Neural cell (in vitro differentiated cells): ENCODE measurements around the gene PRDX3. TPM values are rescaled to one million over a fixed set of nuclear protein-coding genes. Genes with fewer than 3 reads are reported as not detected.
"Not testable (repeated sequence)": the region's sequence is repeated elsewhere in the genome, so short reads cannot be mapped to it uniquely, and the experiment has no call there.

Experiments
- H2AFZ ChIP-seq: fragments of 200-600, 300-800 bp; sonication (generic), shearing (Covaris generic); 2 replicates; pipeline ENCODE4 v1.6.0; 2014; ENCODE audit warnings: low read depth, mild to moderate bottlenecking, antibody characterized with exemption, low read length, moderate library complexity
- H3F3A ChIP-seq: fragments of 200-600 bp; shearing (Covaris generic); 2 replicates; pipeline ENCODE4 v1.6.1; 2016; ENCODE audit warnings: mild to moderate bottlenecking, moderate library complexity, mixed read lengths, antibody characterized with exemption, low read length; ENCODE audit not compliant: insufficient read depth, poor library complexity, severe bottlenecking
- H3K27ac ChIP-seq: fragments of 200-600, 300-800 bp; sonication (generic), shearing (Covaris generic); 2 replicates; pipeline ENCODE4 v1.5.1; 2014; ENCODE audit warnings: mild to moderate bottlenecking, low read length, moderate library complexity
- H3K27me3 ChIP-seq: fragments of 300-800, 200-600 bp; sonication (generic), shearing (Covaris generic); 2 replicates; pipeline ENCODE4 v1.6.0; 2014; ENCODE audit warnings: mild to moderate bottlenecking, low read depth, low read length, moderate library complexity; ENCODE audit not compliant: insufficient read depth
- H3K36me3 ChIP-seq: fragments of 300-800, 200-600 bp; sonication (generic), shearing (Covaris generic); 2 replicates; pipeline ENCODE4 v1.5.1; 2014; ENCODE audit warnings: mild to moderate bottlenecking, antibody characterized with exemption, low read length, moderate library complexity; ENCODE audit not compliant: insufficient read depth
- H3K4me2 ChIP-seq: fragments of 300-800, 200-600 bp; sonication (generic), shearing (Covaris generic); 2 replicates; pipeline ENCODE4 v1.6.0; 2014; ENCODE audit warnings: mild to moderate bottlenecking, low read length
- H3K4me3 ChIP-seq: fragments of 300-800, 200-600 bp; sonication (generic), shearing (Covaris generic); 2 replicates; pipeline ENCODE4 v1.5.1; 2014; ENCODE audit warnings: mild to moderate bottlenecking, low read length, moderate library complexity
- H3K79me2 ChIP-seq: fragments of 200-600 bp; shearing (Covaris generic); replicated peaks from 2 replicates; pipeline ENCODE4 v1.6.0; 2014; ENCODE audit warnings: mild to moderate bottlenecking, low read length, moderate library complexity; ENCODE audit not compliant: insufficient read depth
- H3K9ac ChIP-seq: fragments of 300-800, 200-600 bp; sonication (generic), shearing (Covaris generic); 2 replicates; pipeline ENCODE4 v1.6.1; 2016; ENCODE audit warnings: mild to moderate bottlenecking, low read length, mixed read lengths
- H3K9me2 ChIP-seq: fragments of 200-600 bp; shearing (Covaris generic); 2 replicates; pipeline ENCODE4 v1.6.1; 2016; ENCODE audit warnings: mild to moderate bottlenecking, low read length, mixed read lengths; ENCODE audit not compliant: insufficient read depth
- H3K9me3 ChIP-seq: fragments of 200-600, 300-800 bp; sonication (generic), shearing (Covaris generic); 2 replicates; pipeline ENCODE4 v1.6.1; 2016; ENCODE audit warnings: mild to moderate bottlenecking, mixed run types, low read length, moderate library complexity, mixed read lengths
- H4K20me1 ChIP-seq: fragments of 200-600 bp; shearing (Covaris generic); 2 replicates; pipeline ENCODE4 v1.6.1; 2016; ENCODE audit warnings: mild to moderate bottlenecking, mixed run types; ENCODE audit not compliant: insufficient read depth
- CTCF ChIP-seq: fragments of 450-650 bp; IDR thresholded peaks from 2 replicates; pipeline ENCODE4 v1.5.1; 2014; ENCODE audit warnings: antibody characterized with exemption, mild to moderate bottlenecking, moderate library complexity; ENCODE audit not compliant: poor library complexity, severe bottlenecking
- EP300 ChIP-seq: fragments of 450-650 bp; conservative IDR thresholded peaks from 2 replicates; pipeline ENCODE4 v1.6.1; 2014; ENCODE audit warnings: antibody characterized with exemption, mild to moderate bottlenecking, moderate library complexity; ENCODE audit not compliant: poor library complexity, severe bottlenecking
- EZH2 ChIP-seq: fragments of 200-600, 300-800 bp; shearing (Covaris generic), sonication (generic); IDR thresholded peaks from 2 replicates; pipeline ENCODE4 v1.6.1; 2014; ENCODE audit warnings: antibody characterized with exemption, low read length, borderline replicate concordance, mild to moderate bottlenecking; ENCODE audit not compliant: insufficient read depth, poor library complexity, severe bottlenecking
- MXI1 ChIP-seq: fragments of 450-650 bp; conservative IDR thresholded peaks from 2 replicates; pipeline ENCODE4 v1.6.1; 2014; ENCODE audit warnings: antibody characterized with exemption, mild to moderate bottlenecking; ENCODE audit not compliant: poor library complexity, severe bottlenecking
- POLR2AphosphoS5 ChIP-seq: IDR thresholded peaks from 2 replicates; pipeline ENCODE4 v1.6.1; 2012
- RAD21 ChIP-seq: fragments of 450-650 bp; conservative IDR thresholded peaks from 2 replicates; pipeline ENCODE4 v1.6.1; 2014; ENCODE audit warnings: antibody characterized with exemption, mild to moderate bottlenecking, moderate library complexity
- REST ChIP-seq: IDR thresholded peaks from 2 replicates; pipeline ENCODE4 v1.6.1; 2012; ENCODE audit warnings: borderline replicate concordance
- SMC3 ChIP-seq: fragments of 450-650 bp; conservative IDR thresholded peaks from 2 replicates; pipeline ENCODE4 v1.6.1; 2014; ENCODE audit warnings: antibody characterized with exemption, mild to moderate bottlenecking, moderate library complexity; ENCODE audit not compliant: poor library complexity
- TAF1 ChIP-seq: IDR thresholded peaks from 2 replicates; pipeline ENCODE4 v1.6.1; 2012; ENCODE audit warnings: low read depth
- polyA plus RNA-seq: library from polyadenylated mRNA; depleted of rRNA; stranded (reverse); fragments of >200 nt; gene quantifications from 2 replicates; pipeline ENCODE4 v1.2.3, GENCODE V29; 2014

The PRDX3 gene
- polyA plus RNA-seq, 1 donor from 2014 or later, result 258 TPM

GRCh38 chr10:119153041-119153440 is 25.6 kb downstream of the PRDX3 start:
- H3K9me3 ChIP-seq, result no peaks in the 10 kb centered on the region
- TF ChIP-seq CTCF (no peak), MXI1 (no peak), SMC3 (no peak), TAF1 (no peak), RAD21 (no peak), EP300 (no peak), REST (no peak), EZH2 (no peak), POLR2AphosphoS5 (no peak)
- H4K20me1 ChIP-seq, result no peaks in the 10 kb centered on the region
- H3K4me2 ChIP-seq, result no peak overlapping the region
- H3F3A ChIP-seq, result no peaks in the 10 kb centered on the region
- no peak overlapping the region for H3K9ac ChIP-seq
- H3K4me3 ChIP-seq, result no peak overlapping the region
- no peak overlapping the region for H3K27ac ChIP-seq
- H3K79me2 ChIP-seq, result no peaks in the 10 kb centered on the region
- no peak overlapping the region for H2AFZ ChIP-seq
- H3K27me3 ChIP-seq, result no peaks in the 10 kb centered on the region
- H3K9me2 ChIP-seq, result no peaks in the 10 kb centered on the region
- no peaks in the 10 kb centered on the region for H3K36me3 ChIP-seq

GRCh38 chr10:119151601-119152000 is 27.0 kb downstream of the PRDX3 start:
- H3K27ac ChIP-seq, H3K79me2 ChIP-seq, H4K20me1 ChIP-seq, H3K9me3 ChIP-seq, H3F3A ChIP-seq, H3K9ac ChIP-seq, H3K9me2 ChIP-seq, H3K36me3 ChIP-seq, H2AFZ ChIP-seq, H3K27me3 ChIP-seq, H3K4me2 ChIP-seq, H3K4me3 ChIP-seq: not testable (repeated sequence)

- H4K20me1 ChIP-seq, result no peaks in the 10 kb centered on the region
- no peak overlapping the region for H2AFZ ChIP-seq
- no peak overlapping the region for H3K9ac ChIP-seq
- H3K36me3 ChIP-seq, result no peaks in the 10 kb centered on the region
- TF ChIP-seq SMC3 (no peak), POLR2AphosphoS5 (no peak), MXI1 (no peak), REST (no peak), RAD21 (no peak), TAF1 (no peak), EP300 (no peak), EZH2 (no peak), CTCF (no peak)
- H3K9me2 ChIP-seq, result no peaks in the 10 kb centered on the region
- H3K9me3 ChIP-seq, result no peaks in the 10 kb centered on the region
- H3K27me3 ChIP-seq, result no peaks in the 10 kb centered on the region
- H3K27ac ChIP-seq, result no peak overlapping the region
- no peak overlapping the region for H3K4me3 ChIP-seq
- H3K79me2 ChIP-seq, result no peaks in the 10 kb centered on the region
- no peak overlapping the region for H3K4me2 ChIP-seq
- H3F3A ChIP-seq, result no peaks in the 10 kb centered on the region
Measured at GRCh38 chr10:119149729-119150128, 28.9 kb downstream of the PRDX3 start.
